HG02973 (cell line): ENCODE measurements around the gene SLX4.
"Not testable (repeated sequence)": the region's sequence is repeated elsewhere in the genome, so short reads cannot be mapped to it uniquely, and the experiment has no call there.

ENCODE experiments used
- ATAC-seq: cut with Tn5 transposase; IDR thresholded peaks from one replicate; pipeline ENCODE4 v1.9.1; 2021; ENCODE audit warnings: moderate library complexity; ENCODE audit not compliant: unreplicated experiment

The SLX4 gene

GRCh38 chr16:3641801-3642396, 30.5 kb upstream of the SLX4 start:
- ATAC-seq: no peak

- ATAC-seq: no peak
These were observed 29.5 kb upstream of the SLX4 start for GRCh38 chr16:3640632-3641501.

GRCh38 chr16:3640207-3640606, 28.8 kb upstream of the SLX4 start:
- no peak for ATAC-seq

GRCh38 chr16:3638916-3639644, 27.7 kb upstream of the SLX4 start:
- no peak for ATAC-seq

GRCh38 chr16:3637371-3637923, 26.0 kb upstream of the SLX4 start:
- ATAC-seq: no peak

- ATAC-seq: peak; percentile 41
These were observed 14.7 kb upstream of the SLX4 start for GRCh38 chr16:3625911-3626732.

- ATAC-seq: no peak
These were observed 13.9 kb upstream of the SLX4 start for GRCh38 chr16:3625331-3625730.

- no peak for ATAC-seq
These were observed 12.2 kb upstream of the SLX4 start for GRCh38 chr16:3623642-3624041.

- ATAC-seq: no peak
These were observed 7.3 kb upstream of the SLX4 start for GRCh38 chr16:3618769-3619141.

GRCh38 chr16:3612510-3613466, 1.4 kb upstream of the SLX4 start:
- no peak for ATAC-seq

GRCh38 chr16:3610698-3611145, 684 bp downstream of the SLX4 start:
- ATAC-seq: no peak

- no peak for ATAC-seq
These were observed 1.3 kb downstream of the SLX4 start for GRCh38 chr16:3609895-3610697.

- not testable (repeated sequence) for ATAC-seq
These were observed 2.4 kb downstream of the SLX4 start for GRCh38 chr16:3608976-3609375.

- no peak for ATAC-seq
These were observed 3.3 kb downstream of the SLX4 start for GRCh38 chr16:3608069-3608468.

- ATAC-seq: no peak
These were observed 3.8 kb downstream of the SLX4 start for GRCh38 chr16:3607634-3608033.

- ATAC-seq: no peak
These were observed 4.2 kb downstream of the SLX4 start for GRCh38 chr16:3607161-3607560.

- ATAC-seq: no peak
These were observed 5.0 kb downstream of the SLX4 start for GRCh38 chr16:3606441-3606840.

- no peak for ATAC-seq
These were observed 9.1 kb downstream of the SLX4 start for GRCh38 chr16:3602320-3602653.
